Measurements from ENCODE around the gene ARFGAP1.
"Not testable (repeated sequence)": the region's sequence is repeated elsewhere in the genome, so short reads cannot be mapped to it uniquely, and the experiment has no call there.

The ARFGAP1 gene

GRCh38 chr20:63322146-63322932 is 49.7 kb downstream of the ARFGAP1 start:
- no peak for DNase-seq

- no peak for DNase-seq
Observed at GRCh38 chr20:63322933-63323273, 50.3 kb downstream of the ARFGAP1 start.

- DNase-seq: no peak
Observed at GRCh38 chr20:63323357-63323981, 50.9 kb downstream of the ARFGAP1 start.

DNA sequence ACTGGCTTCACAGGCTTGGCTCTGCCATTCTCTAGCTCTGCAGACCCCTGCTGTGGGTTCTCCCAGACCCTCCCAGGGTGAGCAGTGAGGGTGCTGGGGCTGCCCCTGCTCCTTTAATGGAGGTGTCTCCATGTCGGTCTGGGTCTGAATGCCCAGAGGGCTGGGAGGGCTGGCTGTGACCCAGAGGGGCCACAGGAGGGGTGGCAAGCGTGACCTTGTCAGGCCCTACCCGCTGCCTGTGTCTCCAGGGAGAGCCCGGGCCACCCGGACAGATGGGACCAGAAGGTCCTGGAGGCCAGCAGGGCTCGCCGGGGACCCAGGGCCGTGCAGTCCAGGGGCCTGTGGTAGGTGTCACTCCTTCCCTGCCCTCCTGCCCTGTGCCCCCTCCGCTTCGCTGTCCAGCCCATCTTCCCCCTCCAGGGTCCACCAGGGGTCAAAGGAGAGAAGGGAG is 52.4 kb downstream of the ARFGAP1 start:
- DNase-seq: no peak

DNA sequence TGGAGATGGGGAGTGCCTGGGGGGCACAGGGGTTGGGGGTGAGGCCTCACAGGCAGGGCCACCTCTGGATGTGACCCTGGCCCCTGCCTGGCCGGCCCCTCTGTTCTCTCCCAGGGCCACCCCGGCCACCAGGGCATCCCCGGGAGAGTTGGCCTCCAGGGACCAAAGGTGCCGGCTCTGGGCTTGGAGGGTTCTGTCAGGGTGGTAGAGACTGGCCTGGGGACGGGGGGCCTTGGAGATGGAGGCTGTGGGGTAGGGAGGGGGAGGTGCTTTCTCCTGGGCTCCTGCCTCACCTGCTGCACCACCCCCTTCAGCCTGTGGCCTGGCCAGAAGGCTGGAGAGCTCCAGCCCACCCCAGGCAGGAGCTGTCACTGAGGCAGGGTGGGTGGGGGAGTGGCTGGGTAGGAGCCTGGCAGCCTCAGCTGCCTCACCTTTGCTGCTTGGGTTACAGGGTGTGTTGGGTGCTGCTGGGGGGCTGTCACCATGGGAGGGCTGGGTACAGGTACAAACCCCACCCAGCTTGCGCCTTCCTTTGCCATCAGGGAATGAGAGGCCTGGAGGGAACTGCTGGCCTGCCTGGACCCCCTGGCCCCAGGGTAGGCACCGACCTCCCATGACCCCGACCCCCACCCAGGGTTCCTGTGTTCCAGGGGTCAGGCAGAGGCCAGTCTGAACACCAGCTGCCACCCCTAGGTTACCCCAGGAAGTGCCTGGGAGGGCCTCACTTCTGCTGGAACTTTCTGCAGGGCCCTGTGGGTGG is 53.1 kb downstream of the ARFGAP1 start:
- no peak for DNase-seq

DNA sequence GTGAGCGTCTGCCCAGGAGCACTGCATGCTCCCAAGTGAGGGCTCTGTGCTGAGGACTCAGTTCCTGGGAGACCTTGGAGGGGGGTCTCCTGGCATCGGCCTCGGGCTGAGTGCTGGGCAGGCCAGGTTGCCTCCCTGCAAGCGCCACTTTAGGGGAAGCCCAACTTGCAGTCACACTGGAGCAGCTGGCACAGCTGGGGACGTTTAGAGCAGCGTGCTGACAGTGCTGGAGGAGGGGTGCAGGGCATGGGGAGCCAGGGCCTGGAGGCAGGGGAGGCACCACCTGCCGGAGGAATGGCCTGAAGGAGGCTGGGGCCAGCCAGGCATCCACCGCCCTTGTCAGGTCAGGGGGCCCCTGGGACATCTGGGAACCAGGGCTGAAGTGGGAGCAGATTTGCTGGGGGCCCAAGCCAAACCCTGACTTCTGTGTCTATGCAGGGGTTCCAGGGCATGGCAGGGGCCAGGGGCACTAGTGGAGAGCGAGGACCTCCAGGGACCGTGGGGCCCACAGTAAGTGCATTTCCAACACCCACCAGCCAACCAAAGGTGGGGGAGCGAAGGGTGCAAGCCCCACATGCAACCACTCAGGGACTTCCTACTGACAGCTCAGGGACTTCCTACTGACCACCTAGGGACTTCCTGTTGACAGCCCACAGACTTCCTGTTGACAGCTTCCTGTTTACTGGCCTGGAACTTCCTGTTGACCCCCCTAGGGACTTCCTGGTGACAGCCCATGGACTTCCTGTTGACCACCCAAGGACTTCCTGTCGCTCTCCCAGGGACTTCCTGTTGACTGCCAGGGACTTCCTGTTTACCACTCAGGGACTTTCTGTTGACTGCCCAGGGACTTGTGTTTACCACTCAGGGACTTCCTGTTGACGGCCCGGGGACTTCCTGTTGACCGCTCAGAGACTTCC is 54.0 kb downstream of the ARFGAP1 start:
- no peak for DNase-seq

DNA sequence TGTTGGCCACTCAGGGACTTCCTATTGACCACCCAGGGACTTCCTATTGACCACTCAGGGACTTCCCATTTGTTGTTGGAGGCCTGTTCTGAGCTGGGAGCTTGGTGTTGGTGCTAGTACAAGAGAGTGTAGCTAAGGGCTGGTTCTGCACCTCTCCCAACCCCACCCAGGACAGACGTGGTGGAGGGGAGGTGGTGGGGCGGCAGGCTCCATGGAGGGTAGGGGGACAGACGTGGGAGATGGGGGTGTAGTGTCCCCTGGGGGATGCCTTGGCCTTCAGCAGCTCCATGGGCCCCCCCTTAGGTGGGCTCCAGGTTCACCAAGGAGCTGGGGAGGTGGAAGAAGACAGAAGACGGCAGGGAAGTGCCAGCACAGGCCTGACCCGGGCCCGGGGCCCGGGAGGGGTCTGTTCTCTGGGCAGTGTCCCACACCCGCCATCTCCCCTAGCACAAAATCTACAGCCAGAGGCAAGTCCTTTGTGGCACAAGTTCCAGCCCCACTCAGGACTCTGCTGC is 54.7 kb downstream of the ARFGAP1 start:
- DNase-seq: no peak

- peak in 1 of 6 experiments; percentile 15 for DNase-seq
Observed at GRCh38 chr20:63328026-63328700, 55.5 kb downstream of the ARFGAP1 start.

- DNase-seq: no peak
Observed at GRCh38 chr20:63328718-63329275, 56.2 kb downstream of the ARFGAP1 start.

DNA sequence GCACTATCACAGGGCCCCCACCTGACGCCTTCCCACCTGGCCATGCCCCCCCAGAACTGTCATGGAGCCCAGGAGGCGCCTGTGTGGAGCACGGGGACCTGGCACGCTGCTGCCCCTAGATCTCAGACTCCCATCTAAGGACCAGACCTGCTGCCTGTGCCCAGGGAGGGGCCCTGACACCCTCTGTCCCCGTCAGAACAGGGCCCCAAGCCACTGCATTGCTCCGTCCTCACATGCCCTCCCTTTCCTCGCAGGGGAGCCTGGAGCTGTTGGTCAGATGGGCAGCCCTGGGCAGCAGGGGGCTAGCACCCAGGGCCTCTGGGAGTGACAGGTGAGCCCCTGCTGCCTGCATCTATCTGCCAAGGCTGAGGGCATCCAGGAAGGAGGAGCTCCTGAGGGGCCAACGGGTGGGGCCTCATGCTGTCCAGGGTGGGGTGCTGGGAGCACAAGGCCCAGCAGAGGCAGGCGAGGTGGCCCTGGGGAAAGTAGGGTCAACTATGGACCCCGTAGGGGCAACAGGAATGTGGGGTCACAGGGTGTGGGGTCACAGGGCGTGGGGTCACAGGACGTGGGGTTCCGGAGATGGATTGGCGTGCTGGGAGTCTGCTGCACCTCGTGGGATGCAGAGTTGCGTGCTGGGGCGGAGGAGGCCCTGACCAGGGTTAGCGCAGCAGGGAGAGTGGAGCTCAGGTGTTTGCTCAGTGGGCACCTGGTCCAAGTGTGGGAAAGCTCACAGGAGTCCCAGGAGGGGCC is 56.9 kb downstream of the ARFGAP1 start:
- no peak for DNase-seq

- DNase-seq: no peak
Observed at GRCh38 chr20:63330084-63330760, 57.6 kb downstream of the ARFGAP1 start.

DNA sequence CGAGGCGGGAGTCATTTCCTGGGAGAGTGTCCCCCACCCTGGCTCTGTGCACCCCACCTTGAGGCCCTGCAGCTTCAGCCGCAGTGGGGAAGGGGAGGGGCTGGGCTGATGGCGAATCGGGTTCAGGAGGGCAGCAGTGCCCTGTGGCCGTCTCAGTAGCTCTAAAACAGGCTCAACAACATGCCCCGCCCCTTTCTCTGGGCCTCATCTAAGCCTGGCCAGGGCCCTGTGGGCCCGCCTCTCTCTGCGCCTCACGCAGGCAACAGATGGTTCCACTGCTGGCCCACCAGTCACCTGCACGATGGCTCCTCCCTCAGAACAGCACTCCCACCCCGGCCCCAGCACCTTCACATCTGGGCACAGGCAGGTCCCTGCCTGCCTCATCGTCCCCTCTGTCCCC is 58.3 kb downstream of the ARFGAP1 start:
- no peak for DNase-seq

DNA sequence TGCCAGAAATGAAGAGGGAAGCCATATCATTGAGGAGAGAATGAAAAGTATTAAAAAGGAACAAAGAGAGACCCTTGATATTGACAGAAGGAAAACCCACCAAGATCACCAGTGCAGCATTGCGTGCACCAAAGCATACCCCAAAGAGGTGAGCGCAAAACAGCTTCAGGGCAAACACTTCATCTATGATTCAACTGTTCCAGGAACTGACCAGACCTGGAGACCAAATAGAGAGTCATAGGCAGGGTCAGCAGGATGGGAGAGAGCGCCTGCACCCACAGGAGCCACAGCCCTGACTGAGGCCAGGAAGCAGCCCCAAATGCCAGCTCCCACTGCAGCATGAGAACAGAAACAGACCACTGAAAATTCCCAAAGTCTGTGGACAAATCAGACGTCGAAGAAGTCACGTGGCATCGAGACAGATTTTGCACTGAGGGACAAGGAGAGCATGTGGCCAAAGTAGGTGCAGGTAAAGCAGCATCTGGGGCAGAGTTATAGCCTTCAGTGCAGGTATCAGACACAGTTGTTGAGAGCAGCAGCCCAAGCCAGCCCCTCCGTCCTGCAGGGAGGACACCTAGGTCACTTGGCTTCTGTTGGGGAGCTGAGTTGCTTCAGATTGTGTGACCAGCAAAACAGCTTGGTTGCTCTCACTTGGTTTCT is 59.3 kb downstream of the ARFGAP1 start:
- DNase-seq: no peak

DNA sequence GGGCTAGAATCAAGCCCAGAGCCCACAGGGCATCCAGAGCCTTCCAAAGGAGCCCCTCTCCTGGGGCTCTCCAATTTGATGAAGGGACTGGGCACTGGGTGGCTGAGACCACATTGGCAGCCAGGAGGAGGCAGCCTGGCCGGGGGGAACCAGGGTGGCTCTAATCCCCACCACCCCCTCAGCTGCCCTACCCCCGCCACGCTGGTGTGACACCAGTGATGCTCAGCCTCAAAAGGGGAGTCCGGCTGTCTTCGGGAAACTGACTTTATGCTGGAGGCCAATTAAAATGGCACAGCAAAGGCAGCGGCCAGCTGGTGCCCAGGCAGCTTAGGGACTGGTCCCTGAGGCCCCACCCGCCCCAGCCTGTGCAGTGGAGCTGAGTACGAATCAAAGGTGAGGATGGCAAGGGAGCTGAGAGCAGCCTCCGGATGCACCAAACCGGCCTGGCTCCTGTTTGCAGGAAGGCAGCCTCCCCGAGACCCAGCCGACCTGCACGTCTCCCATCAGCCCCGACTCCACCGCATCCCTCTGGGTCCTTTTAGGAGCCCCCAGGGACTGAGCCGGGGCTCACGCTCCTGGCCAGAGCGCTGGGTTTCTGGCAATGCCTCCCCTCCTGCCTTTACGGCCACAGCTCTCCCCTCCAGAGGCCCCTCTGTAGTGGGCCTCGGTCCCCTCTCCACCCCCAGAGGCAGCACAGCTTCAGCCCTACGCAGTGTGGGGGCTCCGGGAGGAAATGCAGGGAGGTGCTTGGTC is 60.1 kb downstream of the ARFGAP1 start:
- no peak for DNase-seq

GRCh38 chr20:63333241-63333836 is 60.7 kb downstream of the ARFGAP1 start:
- no peak for DNase-seq

GRCh38 chr20:63334356-63334755 is 61.7 kb downstream of the ARFGAP1 start:
- no peak for DNase-seq

DNA sequence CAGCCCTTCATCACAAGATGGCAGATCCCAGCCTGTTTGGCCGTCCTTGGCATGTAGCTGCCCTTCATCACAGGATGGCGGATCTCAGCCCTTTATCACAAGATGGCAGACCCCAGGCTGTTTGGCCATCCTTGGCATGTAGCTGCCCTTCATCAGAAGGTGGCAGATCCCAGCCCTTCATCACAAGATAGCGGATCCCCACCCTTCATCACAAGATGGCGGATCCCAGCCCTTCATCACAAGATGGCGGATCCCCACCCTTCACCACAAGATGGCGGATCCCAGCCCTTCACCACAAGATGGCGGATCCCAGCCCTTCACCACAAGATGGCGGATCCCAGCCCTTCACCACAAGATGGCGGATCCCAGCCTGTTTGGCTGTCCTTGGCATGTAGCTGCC is 62.4 kb downstream of the ARFGAP1 start:
- not testable (repeated sequence) for DNase-seq

DNA sequence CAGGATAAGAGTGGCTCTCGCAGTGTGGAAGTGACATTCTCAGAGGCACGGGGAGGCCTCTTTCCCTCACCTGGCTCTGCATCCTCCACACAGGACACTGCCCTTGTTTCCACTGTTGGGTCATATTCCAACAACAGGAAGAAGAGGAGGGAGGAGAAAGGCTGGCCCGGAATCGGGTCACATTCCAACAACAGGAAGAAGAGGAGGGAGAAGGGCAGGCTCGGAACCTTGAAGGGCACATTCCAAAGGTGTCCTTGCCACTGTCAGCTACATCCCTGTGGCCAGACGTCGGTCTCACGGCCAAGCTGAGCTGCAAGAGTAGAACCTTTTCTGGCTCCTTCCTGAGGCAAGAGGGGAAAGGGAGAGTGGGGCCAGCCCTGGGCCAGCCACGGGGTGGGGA is 63.1 kb downstream of the ARFGAP1 start:
- DNase-seq: no peak
